Mesendoderm (in vitro differentiated cells): ENCODE data around the gene GSG1L.

Experiments used
- DNase-seq: peaks from one replicate; pipeline ENCODE4 v3.0.0; 2013
- H2AK5ac ChIP-seq: 2 replicates; pipeline ENCODE4 v1.6.1; 2013; ENCODE audit warnings: low read length, inconsistent platforms
- H2BK120ac ChIP-seq: 2 replicates; pipeline ENCODE4 v1.6.1; 2013; ENCODE audit warnings: low read depth, mild to moderate bottlenecking, low read length, moderate library complexity, mixed read lengths
- H2BK15ac ChIP-seq: replicated peaks from 2 replicates; pipeline ENCODE4 v1.6.1; 2013; ENCODE audit warnings: low read depth, mild to moderate bottlenecking, moderate library complexity
- H2BK5ac ChIP-seq: 2 replicates; pipeline ENCODE4 v1.6.1; 2013; ENCODE audit warnings: low read length, inconsistent platforms
- H3K18ac ChIP-seq: 2 replicates; pipeline ENCODE4 v1.6.1; 2013; ENCODE audit warnings: mild to moderate bottlenecking, low read length, mixed read lengths
- H3K23ac ChIP-seq: one replicate; pipeline ENCODE4 v1.6.1; 2013; ENCODE audit warnings: low read length
- H3K27ac ChIP-seq: 2 replicates; pipeline ENCODE4 v1.5.1; 2013; ENCODE audit warnings: low read depth, mild to moderate bottlenecking, inconsistent platforms, low read length, moderate library complexity
- H3K27me3 ChIP-seq: 2 replicates; pipeline ENCODE4 v1.6.1; 2013; ENCODE audit warnings: low read length, control low read depth, mild to moderate bottlenecking, inconsistent platforms; ENCODE audit not compliant: insufficient read depth, poor library complexity
- H3K36me3 ChIP-seq: 2 replicates; pipeline ENCODE4 v1.6.1; 2013; ENCODE audit warnings: low read length, inconsistent platforms; ENCODE audit not compliant: control insufficient read depth, insufficient read depth
- H3K4ac ChIP-seq: one replicate; pipeline ENCODE4 v1.6.1; 2013; ENCODE audit warnings: low read depth, mild to moderate bottlenecking, low read length, moderate library complexity
- H3K4me1 ChIP-seq: 2 replicates; pipeline ENCODE4 v1.6.1; 2013; ENCODE audit warnings: low read depth, low read length, inconsistent platforms; ENCODE audit not compliant: control insufficient read depth
- H3K4me2 ChIP-seq: 2 replicates; pipeline ENCODE4 v1.6.1; 2013; ENCODE audit warnings: low read length
- H3K4me3 ChIP-seq: 2 replicates; pipeline ENCODE4 v1.5.1; 2013; ENCODE audit warnings: mild to moderate bottlenecking, low read length
- H3K56ac ChIP-seq: one replicate; pipeline ENCODE4 v1.6.1; 2013; ENCODE audit warnings: low read length
- H3K79me1 ChIP-seq: 2 replicates; pipeline ENCODE4 v1.6.1; 2013; ENCODE audit warnings: low read length, inconsistent platforms
- H3K79me2 ChIP-seq: 2 replicates; pipeline ENCODE4 v1.6.1; 2013; ENCODE audit warnings: mild to moderate bottlenecking, low read length; ENCODE audit not compliant: control insufficient read depth, insufficient read depth
- H3K9ac ChIP-seq: 2 replicates; pipeline ENCODE4 v1.6.1; 2013; ENCODE audit warnings: low read length, inconsistent platforms
- H4K5ac ChIP-seq: one replicate; pipeline ENCODE4 v1.6.1; 2013; ENCODE audit warnings: low read length
- H4K8ac ChIP-seq: one replicate; pipeline ENCODE4 v1.6.1; 2013; ENCODE audit warnings: low read depth, mild to moderate bottlenecking, control low read depth, low read length, moderate library complexity
- WGBS: extraction: QIAGEN DNeasy Blood & Tissue Kit; methylation state at CpG from one replicate; pipeline ENCODE4 v1.1.7; 2013; ENCODE audit warnings: low lambda C conversion rate, missing lambda C conversion rate; ENCODE audit not compliant: insufficient coverage; ENCODE audit errors: extremely low coverage; 5-methylcytosine and 5-hydroxymethylcytosine counted together

GSG1L gene

GRCh38 chr16:27770271-27771196 is 293.0 kb downstream of the GSG1L start:
- Histone ChIP-seq H2BK120ac (no peak overlapping the region), H3K79me1 (no peaks in the 10 kb centered on the region), H2BK5ac (no peak overlapping the region), H4K8ac (no peak overlapping the region), H4K5ac (no peak overlapping the region), H3K18ac (no peak overlapping the region), H2BK15ac (no peak overlapping the region), H2AK5ac (no peak overlapping the region), H3K9ac (no peak overlapping the region), H3K4me1 (no peaks in the 10 kb centered on the region), H3K56ac (no peak overlapping the region), H3K4ac (no peak overlapping the region), H3K27me3 (no peaks in the 10 kb centered on the region), H3K4me2 (no peak overlapping the region), H3K79me2 (no peaks in the 10 kb centered on the region), H3K4me3 (no peak overlapping the region), H3K36me3 (no peaks in the 10 kb centered on the region), H3K23ac (no peak overlapping the region), H3K27ac (no peak overlapping the region)
- no CpG with 5 or more reads among the region's 17 CpGs for WGBS
- DNase-seq, result no peak

GRCh38 chr16:27769561-27770255 is 293.8 kb downstream of the GSG1L start:
- Histone ChIP-seq H2BK120ac (no peak overlapping the region), H3K23ac (no peak overlapping the region), H3K56ac (no peak overlapping the region), H3K27me3 (no peaks in the 10 kb centered on the region), H3K4me1 (no peaks in the 10 kb centered on the region), H4K5ac (no peak overlapping the region), H3K9ac (no peak overlapping the region), H3K18ac (no peak overlapping the region), H3K79me2 (no peaks in the 10 kb centered on the region), H2BK5ac (no peak overlapping the region), H2BK15ac (no peak overlapping the region), H3K4ac (no peak overlapping the region), H2AK5ac (no peak overlapping the region), H3K79me1 (no peaks in the 10 kb centered on the region), H3K4me2 (no peak overlapping the region), H3K27ac (no peak overlapping the region), H4K8ac (no peak overlapping the region), H3K4me3 (no peak overlapping the region), H3K36me3 (no peaks in the 10 kb centered on the region)
- peak; percentile 32 for DNase-seq
- no CpG with 5 or more reads among the region's 27 CpGs for WGBS

- H3K79me1 ChIP-seq, result no peaks in the 10 kb centered on the region
- H2AK5ac ChIP-seq, result no peak overlapping the region
- H4K5ac ChIP-seq, result no peak overlapping the region
- H3K18ac ChIP-seq, result no peak overlapping the region
- H3K4me3 ChIP-seq, result no peak overlapping the region
- no peak for DNase-seq
- H3K56ac ChIP-seq, result no peak overlapping the region
- H3K4me2 ChIP-seq, result no peak overlapping the region
- no peak overlapping the region for H2BK15ac ChIP-seq
- no peaks in the 10 kb centered on the region for H3K27me3 ChIP-seq
- no peak overlapping the region for H3K27ac ChIP-seq
- H2BK5ac ChIP-seq, result no peak overlapping the region
- no peak overlapping the region for H2BK120ac ChIP-seq
- H4K8ac ChIP-seq, result no peak overlapping the region
- H3K79me2 ChIP-seq, result no peaks in the 10 kb centered on the region
- H3K4me1 ChIP-seq, result no peaks in the 10 kb centered on the region
- H3K9ac ChIP-seq, result no peak overlapping the region
- H3K4ac ChIP-seq, result no peak overlapping the region
- WGBS, result no CpG with 5 or more reads among the region's 8 CpGs
- no peak overlapping the region for H3K23ac ChIP-seq
- no peaks in the 10 kb centered on the region for H3K36me3 ChIP-seq
Observed at GRCh38 chr16:27768651-27769272, 294.8 kb downstream of the GSG1L start.

GRCh38 chr16:27767971-27768591 is 295.4 kb downstream of the GSG1L start:
- Histone ChIP-seq H3K9ac (no peak overlapping the region), H3K27me3 (no peaks in the 10 kb centered on the region), H3K79me2 (no peaks in the 10 kb centered on the region), H4K5ac (no peak overlapping the region), H3K56ac (no peak overlapping the region), H2AK5ac (no peak overlapping the region), H3K27ac (no peak overlapping the region), H3K79me1 (no peaks in the 10 kb centered on the region), H3K23ac (no peak overlapping the region), H2BK120ac (no peak overlapping the region), H3K18ac (no peak overlapping the region), H3K4me1 (no peaks in the 10 kb centered on the region), H3K4ac (no peak overlapping the region), H3K4me3 (no peak overlapping the region), H4K8ac (no peak overlapping the region), H3K36me3 (no peaks in the 10 kb centered on the region), H3K4me2 (no peak overlapping the region), H2BK5ac (no peak overlapping the region), H2BK15ac (no peak overlapping the region)
- no CpG with 5 or more reads among the region's 5 CpGs for WGBS
- DNase-seq, result no peak

DNA sequence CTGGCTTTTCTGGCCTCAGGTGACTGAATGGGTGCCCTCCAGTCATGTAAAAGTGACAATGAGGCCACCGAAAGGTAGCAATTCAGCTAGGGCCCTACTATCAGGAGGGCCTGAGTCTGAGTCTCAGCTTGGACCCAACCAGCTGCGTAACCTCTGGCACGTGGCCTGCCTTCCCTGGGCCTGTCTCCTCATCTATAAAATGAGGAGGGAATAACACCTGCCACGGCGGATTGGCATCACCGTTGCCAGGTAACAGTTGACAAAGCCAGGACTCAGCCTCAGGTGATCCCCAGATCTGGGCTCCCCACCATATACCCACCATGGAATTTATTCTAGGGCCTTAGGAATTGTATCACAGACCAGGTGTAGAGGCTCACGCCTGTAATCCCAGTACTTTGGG is 296.4 kb downstream of the GSG1L start:
- Histone ChIP-seq H3K9ac (no peak overlapping the region), H2BK15ac (no peak overlapping the region), H2AK5ac (no peak overlapping the region), H3K23ac (no peak overlapping the region), H3K36me3 (no peaks in the 10 kb centered on the region), H3K18ac (no peak overlapping the region), H3K79me2 (no peaks in the 10 kb centered on the region), H4K5ac (no peak overlapping the region), H3K27me3 (no peaks in the 10 kb centered on the region), H3K79me1 (no peaks in the 10 kb centered on the region), H3K4ac (no peak overlapping the region), H3K56ac (no peak overlapping the region), H2BK5ac (no peak overlapping the region), H4K8ac (no peak overlapping the region), H3K4me3 (no peak overlapping the region), H3K4me1 (no peaks in the 10 kb centered on the region), H2BK120ac (no peak overlapping the region), H3K4me2 (no peak overlapping the region), H3K27ac (no peak overlapping the region)
- no CpG with 5 or more reads among the region's 7 CpGs for WGBS
- no peak for DNase-seq
